ENCODE data around the gene SPON2.

The SPON2 gene

GRCh38 chr4:1172228-1172851 lies at the start of gene SPON2:
TSS of gene SPON2 (minus strand) at chr4:1172583.
- no peak for DNase-seq

- DNase-seq, result no peak
Measured at GRCh38 chr4:1221155-1221870, 48.9 kb upstream of the SPON2 start.

GRCh38 chr4:1220566-1220965 lies 48.2 kb upstream of the SPON2 start:
- no peak for DNase-seq

GRCh38 chr4:1219566-1219950 lies 47.2 kb upstream of the SPON2 start:
- no peak for DNase-seq

- DNase-seq, result no peak
Measured at GRCh38 chr4:1218634-1219565, 46.5 kb upstream of the SPON2 start.

GRCh38 chr4:1217366-1217765 lies 45.0 kb upstream of the SPON2 start:
- DNase-seq, result no peak

GRCh38 chr4:1216869-1217294 lies 44.5 kb upstream of the SPON2 start:
- no peak for DNase-seq

- no peak for DNase-seq
Measured at GRCh38 chr4:1216076-1216614, 43.8 kb upstream of the SPON2 start.

- DNase-seq, result no peak
Measured at GRCh38 chr4:1215141-1216075, 43.0 kb upstream of the SPON2 start.

GRCh38 chr4:1214101-1215095 lies 42.0 kb upstream of the SPON2 start:
- DNase-seq, result no peak

GRCh38 chr4:1213336-1213995 lies 41.1 kb upstream of the SPON2 start:
- no peak for DNase-seq

- no peak for DNase-seq
Measured at GRCh38 chr4:1212546-1213335, 40.4 kb upstream of the SPON2 start.

GRCh38 chr4:1211891-1212545 lies 39.6 kb upstream of the SPON2 start:
- DNase-seq, result no peak

GRCh38 chr4:1211371-1211770 lies 39.0 kb upstream of the SPON2 start:
- no peak for DNase-seq

GRCh38 chr4:1210971-1211370 lies 38.6 kb upstream of the SPON2 start:
- DNase-seq, result no peak

GRCh38 chr4:1210241-1210841 lies 38.0 kb upstream of the SPON2 start:
- no peak for DNase-seq

GRCh38 chr4:1209821-1210220 lies 37.4 kb upstream of the SPON2 start:
- no peak for DNase-seq

GRCh38 chr4:1208970-1209704 lies 36.8 kb upstream of the SPON2 start:
- no peak for DNase-seq
